Lower lobe of right lung (tissue), 2 donors: ENCODE measurements around the gene ASH1L. TPM values are rescaled to one million over a fixed set of nuclear protein-coding genes. Genes with fewer than 3 reads are reported as not detected.
A peak's percentile ranks its signal among the peaks of the same experiment; 100 is the strongest.

ENCODE experiments used
- ATAC-seq, 2 donors: fragments of 200-7000 bp; cut with Tn5 transposase; one replicate each; pipeline ENCODE4 v1.9.1; 2020 to 2022; ENCODE audit warnings: mild to moderate bottlenecking in 2 of 2, moderate library complexity in 2 of 2
- DNase-seq: peaks from one replicate; pipeline ENCODE4 v3.0.0-alpha.2; 2020
- H3K27ac ChIP-seq: fragments of 200-600 bp; one replicate; pipeline ENCODE4 v1.8.0; 2022
- H3K27me3 ChIP-seq: fragments of 200-600 bp; one replicate; pipeline ENCODE4 v1.8.0; 2022; ENCODE audit warnings: low read depth
- H3K36me3 ChIP-seq: fragments of 200-600 bp; one replicate; pipeline ENCODE4 v1.8.0; 2022; ENCODE audit warnings: mild to moderate bottlenecking
- H3K4me1 ChIP-seq: fragments of 200-600 bp; one replicate; pipeline ENCODE4 v1.8.0; 2022
- H3K4me3 ChIP-seq: fragments of 200-600 bp; one replicate; pipeline ENCODE4 v1.8.0; 2022; ENCODE audit warnings: mild to moderate bottlenecking
- H3K9me3 ChIP-seq: fragments of 200-600 bp; one replicate; pipeline ENCODE4 v1.8.0; 2022
- intact Hi-C: fragments of 100-400 bp; cut with DNase I; formaldehyde crosslinking; loops from one replicate; pipeline ENCODE4 v1.11.0; 2022
- total RNA-seq: library from RNA; stranded (reverse); fragmentation: NEBNext Ultra II Directional; extraction: Animal tissue kit (Norgen Biotek cat#: 25700); gene quantifications from one replicate; pipeline ENCODE4 v1.2.1, GENCODE V29; 2021
- TF ChIP-seq, protein P1 (sequence below): fragments of 200-600 bp; IDR thresholded peaks from one replicate; pipeline ENCODE4 v1.8.0; 2022; ENCODE audit warnings: antibody characterized with exemption, mild to moderate bottlenecking
- donor health status: DM: no; HTN: yes; CAD: no; lungs with severe emphysema.

Gene ASH1L
- total RNA-seq, 1 donor from 2014 or later, result 59.8 TPM

DNA sequence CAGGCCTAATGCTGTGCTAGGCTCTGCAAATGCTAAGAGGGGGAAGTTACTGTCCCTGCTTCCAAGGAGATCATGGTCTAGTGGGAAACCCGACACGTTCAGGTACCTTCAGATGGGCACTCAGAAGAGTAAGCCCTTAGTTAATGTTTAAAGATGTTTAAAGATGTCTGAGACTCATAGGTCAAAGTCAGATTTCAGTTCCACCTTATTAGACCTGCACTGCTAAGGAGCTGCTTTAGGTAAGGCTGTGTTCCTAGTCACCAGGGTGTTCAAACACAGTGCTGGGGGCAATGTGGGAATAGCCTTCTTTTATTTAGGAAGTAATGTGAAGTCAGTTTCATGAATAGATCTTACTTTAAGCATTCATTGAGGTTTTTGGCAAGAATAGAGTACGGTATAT lies 245.7 kb downstream of the ASH1L start:
- H3K4me3 ChIP-seq, result no peak overlapping the region
- no peaks in the 10 kb centered on the region for H3K9me3 ChIP-seq
- H3K27me3 ChIP-seq, result no peaks in the 10 kb centered on the region
- TF ChIP-seq, protein P1, sequence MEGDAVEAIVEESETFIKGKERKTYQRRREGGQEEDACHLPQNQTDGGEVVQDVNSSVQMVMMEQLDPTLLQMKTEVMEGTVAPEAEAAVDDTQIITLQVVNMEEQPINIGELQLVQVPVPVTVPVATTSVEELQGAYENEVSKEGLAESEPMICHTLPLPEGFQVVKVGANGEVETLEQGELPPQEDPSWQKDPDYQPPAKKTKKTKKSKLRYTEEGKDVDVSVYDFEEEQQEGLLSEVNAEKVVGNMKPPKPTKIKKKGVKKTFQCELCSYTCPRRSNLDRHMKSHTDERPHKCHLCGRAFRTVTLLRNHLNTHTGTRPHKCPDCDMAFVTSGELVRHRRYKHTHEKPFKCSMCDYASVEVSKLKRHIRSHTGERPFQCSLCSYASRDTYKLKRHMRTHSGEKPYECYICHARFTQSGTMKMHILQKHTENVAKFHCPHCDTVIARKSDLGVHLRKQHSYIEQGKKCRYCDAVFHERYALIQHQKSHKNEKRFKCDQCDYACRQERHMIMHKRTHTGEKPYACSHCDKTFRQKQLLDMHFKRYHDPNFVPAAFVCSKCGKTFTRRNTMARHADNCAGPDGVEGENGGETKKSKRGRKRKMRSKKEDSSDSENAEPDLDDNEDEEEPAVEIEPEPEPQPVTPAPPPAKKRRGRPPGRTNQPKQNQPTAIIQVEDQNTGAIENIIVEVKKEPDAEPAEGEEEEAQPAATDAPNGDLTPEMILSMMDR, result no peak
- H3K4me1 ChIP-seq, result peaks cover 25% of the 10 kb centered on the region
- intact Hi-C loops, result no loop called here
- H3K36me3 ChIP-seq, result peaks cover 81% of the 10 kb centered on the region
- no peak overlapping the region for H3K27ac ChIP-seq
- DNase-seq (no peak), ATAC-seq (no peak)

DNA sequence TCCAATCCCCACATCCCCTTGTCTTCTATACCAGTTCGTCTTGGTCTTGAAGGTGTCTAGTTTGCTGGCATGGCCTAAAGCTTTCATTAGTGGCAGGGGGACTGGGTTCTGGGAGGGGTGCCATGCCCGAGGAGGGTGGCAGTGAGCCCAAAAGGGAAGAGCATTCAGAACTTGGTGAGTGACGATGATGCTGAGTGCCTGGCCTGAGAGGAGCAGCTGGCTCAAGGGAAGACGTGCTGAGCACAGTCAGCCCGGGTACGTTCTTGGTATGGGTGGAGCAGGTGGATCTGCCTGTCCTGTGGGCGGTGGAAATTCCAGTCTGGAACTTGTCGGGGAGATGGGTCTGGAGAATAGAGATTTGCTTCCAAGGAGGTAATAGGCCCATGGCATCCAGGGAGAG lies 249.3 kb downstream of the ASH1L start:
- Histone ChIP-seq H3K9me3 (no peaks in the 10 kb centered on the region), H3K4me1 (peaks cover 30% of the 10 kb centered on the region), H3K27me3 (no peaks in the 10 kb centered on the region), H3K36me3 (peaks cover 75% of the 10 kb centered on the region), H3K27ac (no peak overlapping the region), H3K4me3 (no peak overlapping the region)
- TF ChIP-seq, protein P1, result no peak
- intact Hi-C loops, result no loop called here
- no peak for DNase-seq
- ATAC-seq, result no peak

DNA sequence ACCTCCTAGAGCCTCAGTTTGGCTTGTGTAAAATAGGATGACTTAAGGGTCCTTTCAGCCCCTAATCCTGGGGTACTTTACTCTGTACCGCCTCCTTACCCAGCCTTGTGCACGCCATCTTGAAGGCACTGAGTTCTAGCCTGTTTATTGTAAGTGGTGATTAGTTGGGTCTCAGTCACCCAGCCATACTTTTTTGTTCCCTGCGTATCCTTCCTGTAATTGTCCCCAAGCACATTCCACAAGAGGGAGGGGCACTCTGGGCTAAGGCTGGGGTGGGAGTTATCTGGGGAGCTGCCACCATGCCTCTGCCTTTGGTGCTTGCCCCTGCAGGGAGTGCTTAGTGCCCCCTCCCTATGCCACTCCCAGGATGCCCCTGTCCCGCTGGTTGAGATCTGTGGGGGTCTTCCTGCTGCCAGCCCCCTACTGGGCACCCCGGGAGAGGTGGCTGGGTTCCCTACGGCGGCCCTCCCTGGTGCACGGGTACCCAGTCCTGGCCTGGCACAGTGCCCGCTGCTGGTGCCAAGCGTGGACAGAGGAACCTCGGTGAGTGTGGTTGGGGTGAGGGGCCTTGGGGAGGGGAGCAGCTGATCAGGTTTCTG lies 253.1 kb downstream of the ASH1L start:
- intact Hi-C loops, result no loop called here
- no peaks in the 10 kb centered on the region for H3K27me3 ChIP-seq
- TF ChIP-seq, protein P1, result no peak
- peak overlapping the region; percentile 90 for H3K4me3 ChIP-seq
- peaks cover 42% of the 10 kb centered on the region for H3K36me3 ChIP-seq
- peak; percentile 73 for DNase-seq
- H3K27ac ChIP-seq, result peak overlapping the region; percentile 92
- ATAC-seq, result peak; percentile 23 to 32
- no peaks in the 10 kb centered on the region for H3K9me3 ChIP-seq
- peaks cover 38% of the 10 kb centered on the region for H3K4me1 ChIP-seq

DNA sequence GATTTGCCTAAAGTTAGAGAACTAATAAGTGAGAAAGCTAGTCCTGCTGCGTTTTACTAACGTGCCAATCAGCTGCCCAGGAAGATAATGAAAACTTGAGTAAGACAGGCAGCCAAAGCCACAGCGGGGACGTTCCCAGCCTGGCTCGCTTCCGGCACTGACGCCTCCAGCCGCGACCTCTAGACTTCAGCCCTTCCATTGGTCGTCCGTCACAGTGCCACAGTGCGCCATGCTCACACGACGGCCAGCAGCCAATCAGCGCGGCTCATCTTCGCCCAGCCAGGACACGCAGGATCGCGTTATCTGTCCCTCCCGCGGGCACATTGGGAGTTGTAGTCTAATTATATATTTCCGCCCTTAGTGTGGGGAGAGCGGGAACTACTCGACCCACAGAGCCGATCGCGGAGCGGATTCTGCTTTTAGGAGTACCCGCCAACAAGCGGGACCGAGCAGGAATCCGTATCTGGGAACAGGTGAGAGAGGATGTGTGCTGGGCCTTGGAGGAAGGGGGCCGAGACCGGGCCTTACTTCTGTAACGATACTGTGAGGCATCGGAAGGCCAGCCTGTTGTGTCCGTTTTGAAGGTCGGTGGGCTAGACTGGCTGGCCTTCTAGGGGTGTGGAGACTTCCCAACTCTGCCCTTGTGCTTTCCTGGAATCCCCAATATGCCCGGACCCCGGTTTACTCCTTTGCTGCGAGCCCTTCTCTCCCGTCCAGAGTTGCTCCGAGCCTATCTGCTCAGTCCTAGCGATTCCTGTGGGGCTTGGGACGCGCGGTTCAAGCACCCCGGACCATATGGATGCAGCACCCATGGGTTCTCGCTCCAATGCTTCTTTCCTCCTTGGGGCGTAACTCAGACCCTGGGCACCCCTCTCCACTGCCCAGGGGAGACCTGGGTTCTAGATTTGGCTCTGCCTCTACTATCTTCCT lies 253.8 kb downstream of the ASH1L start, which contains the start of gene FDPS:
Gene FDPS, plus strand, starts transcription at position 374 of the 930 bp plus-strand sequence. CDS start 924 bp downstream, outside the sequence.
- Histone ChIP-seq H3K27me3 (no peaks in the 10 kb centered on the region), H3K4me1 (peaks cover 38% of the 10 kb centered on the region), H3K9me3 (no peaks in the 10 kb centered on the region), H3K36me3 (peaks cover 34% of the 10 kb centered on the region), H3K4me3 (peak within 1 kb of the TSS; percentile 90), H3K27ac (peak within 1 kb of the TSS; percentile 92)
- ATAC-seq, result peak; percentile 99
- peak; percentile 99 for DNase-seq
- TF ChIP-seq, protein P1, result peak; percentile 10
- intact Hi-C loops, result no loop called here

DNA sequence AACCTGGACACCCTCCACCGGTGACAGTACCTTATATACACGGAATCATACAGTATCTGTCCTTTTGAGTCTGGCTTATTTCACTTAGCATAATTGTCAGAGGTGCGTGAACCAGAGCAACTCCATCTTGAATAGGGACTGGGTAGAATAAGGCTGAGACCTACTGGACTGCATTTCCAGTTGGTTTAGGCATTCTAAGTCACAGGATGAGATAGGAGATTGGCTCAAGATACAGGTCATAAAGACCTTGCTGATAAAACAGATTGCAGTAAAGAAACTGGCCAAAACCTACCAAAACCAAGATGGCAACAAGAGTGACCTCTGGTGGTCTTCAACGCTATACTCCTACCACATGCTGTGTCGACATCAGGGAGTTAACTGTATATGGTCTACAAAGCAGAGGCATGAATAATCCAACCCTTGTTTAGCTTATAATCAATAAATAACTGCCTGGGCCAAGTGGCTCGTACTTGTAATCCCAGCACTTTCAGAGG lies 255.3 kb downstream of the ASH1L start:
- DNase-seq (no peak), ATAC-seq (no peak)
- H3K27ac ChIP-seq, result no peak overlapping the region
- no peaks in the 10 kb centered on the region for H3K27me3 ChIP-seq
- no peak overlapping the region for H3K4me3 ChIP-seq
- TF ChIP-seq, protein P1, result peak; percentile 35
- peaks cover 38% of the 10 kb centered on the region for H3K4me1 ChIP-seq
- no peaks in the 10 kb centered on the region for H3K9me3 ChIP-seq
- H3K36me3 ChIP-seq, result peaks cover 19% of the 10 kb centered on the region
- intact Hi-C loops, result no loop called here
